Measurements from ENCODE around the gene CD302.

The CD302 gene

GRCh38 chr2:159808032-159808425 lies 10.0 kb upstream of the CD302 start:
- no peak for DNase-seq
- H3K9me3 ChIP-seq (ENCODE audit: severe bottlenecking), result no peaks in the 10 kb centered on the region
- no peaks in the 10 kb centered on the region for H3K27me3 ChIP-seq (ENCODE audit: insufficient read depth, low read depth, severe bottlenecking)
- H3K4me3 ChIP-seq (ENCODE audit: low read depth, low read length), result no peak overlapping the region
- H3K27ac ChIP-seq, result no peak overlapping the region
- TF ChIP-seq CTCF (IDR thresholded peaks at IDR 0.05; ENCODE audit: low read depth, low read length), result no peak
- no peaks in the 10 kb centered on the region for H3K36me3 ChIP-seq

GRCh38 chr2:159807183-159808031 lies 9.4 kb upstream of the CD302 start:
- H3K27ac ChIP-seq, result no peak overlapping the region
- no peaks in the 10 kb centered on the region for H3K36me3 ChIP-seq
- peak; percentile 46 for DNase-seq
- H3K9me3 ChIP-seq (ENCODE audit: severe bottlenecking), result no peaks in the 10 kb centered on the region
- no peaks in the 10 kb centered on the region for H3K27me3 ChIP-seq (ENCODE audit: insufficient read depth, low read depth, severe bottlenecking)
- peak; percentile 62 for TF ChIP-seq CTCF (IDR thresholded peaks at IDR 0.05; ENCODE audit: low read depth, low read length)
- no peak overlapping the region for H3K4me3 ChIP-seq (ENCODE audit: low read depth, low read length)

- H3K27ac ChIP-seq, result no peak overlapping the region
- H3K9me3 ChIP-seq (ENCODE audit: severe bottlenecking), result no peaks in the 10 kb centered on the region
- H3K27me3 ChIP-seq (ENCODE audit: insufficient read depth, low read depth, severe bottlenecking), result no peaks in the 10 kb centered on the region
- no peak for DNase-seq
- TF ChIP-seq CTCF (IDR thresholded peaks at IDR 0.05; ENCODE audit: low read depth, low read length), result no peak
- no peak overlapping the region for H3K4me3 ChIP-seq (ENCODE audit: low read depth, low read length)
- no peaks in the 10 kb centered on the region for H3K36me3 ChIP-seq
These were observed 6.9 kb upstream of the CD302 start for GRCh38 chr2:159804941-159805340.

GRCh38 chr2:159803235-159803962 lies 5.4 kb upstream of the CD302 start:
- TF ChIP-seq CTCF (IDR thresholded peaks at IDR 0.05; ENCODE audit: low read depth, low read length), result no peak
- Histone ChIP-seq H3K9me3 (ENCODE audit: severe bottlenecking) (no peaks in the 10 kb centered on the region), H3K27me3 (ENCODE audit: insufficient read depth, low read depth, severe bottlenecking) (no peaks in the 10 kb centered on the region), H3K36me3 (no peaks in the 10 kb centered on the region), H3K27ac (no peak overlapping the region), H3K4me3 (ENCODE audit: low read depth, low read length) (no peak overlapping the region)
- no peak for DNase-seq

- TF ChIP-seq CTCF (IDR thresholded peaks at IDR 0.05; ENCODE audit: low read depth, low read length), result no peak
- H3K27me3 ChIP-seq (ENCODE audit: insufficient read depth, low read depth, severe bottlenecking), result no peaks in the 10 kb centered on the region
- no peaks in the 10 kb centered on the region for H3K9me3 ChIP-seq (ENCODE audit: severe bottlenecking)
- DNase-seq, result no peak
- H3K27ac ChIP-seq, result no peak overlapping the region
- H3K36me3 ChIP-seq, result no peaks in the 10 kb centered on the region
- no peak overlapping the region for H3K4me3 ChIP-seq (ENCODE audit: low read depth, low read length)
These were observed 4.7 kb upstream of the CD302 start for GRCh38 chr2:159802673-159803072.

All from WERI-Rb-1 (cell line).